Endothelial cell of umbilical vein (primary cell): ENCODE data around the gene CLDN34. TPM values are rescaled to one million over a fixed set of nuclear protein-coding genes. Genes with fewer than 3 reads are reported as not detected.

Experiments used
- BruUV-seq: library from RNA; stranded (reverse); fragments of 400-500 nt; replicated peaks from 2 replicates; lab custom pipeline; 2021; lab: Mats Ljungman, UMichigan
- CTCF ChIA-PET: fragments of 300-600, 350-600 bp; sonication (Branson Sonifier 250); formaldehyde crosslinking; loops from one replicate; lab custom pipeline; 2021; ENCODE audit warnings: antibody characterized with exemption, inconsistent platforms; lab: Charles Lee
- POLR2A ChIA-PET: fragments of 300-600, 350-600 bp; sonication (Branson Sonifier 250); formaldehyde crosslinking; loops from one replicate; lab custom pipeline; 2021; ENCODE audit warnings: antibody characterized with exemption, inconsistent platforms; lab: Charles Lee
- DNase-seq: peaks from one replicate; pipeline ENCODE4 v3.0.0-alpha.2; 2011; ENCODE audit warnings: low read depth, low spot score
- FAIRE-seq: peaks from 2 replicates; lab custom pipeline; 2011; peaks lifted over from hg19 to GRCh38; lab: Jason Lieb, UNC
- H2AFZ ChIP-seq: 2 replicates; pipeline ENCODE4 v1.6.0; 2012; ENCODE audit warnings: low read depth, low read length, control low read depth, inconsistent platforms
- H3K27ac ChIP-seq: 2 replicates; pipeline ENCODE4 v1.5.1; 2011; ENCODE audit warnings: low read depth, mild to moderate bottlenecking, control low read depth, low read length, moderate library complexity; ENCODE audit not compliant: insufficient read depth
- H3K27me3 ChIP-seq, 2 experiments: 2 replicates each; pipeline versions ENCODE4 v1.6.0 to v1.6.1; 2011; ENCODE audit warnings: low read length in 2 of 2, mixed read lengths in 1 of 2; ENCODE audit not compliant: control insufficient read depth in 2 of 2, insufficient read depth in 2 of 2
- H3K36me3 ChIP-seq, 2 experiments: 2 replicates in 1 of 2; 3 replicates in 1 of 2; pipeline ENCODE4 v1.5.1; 2011; ENCODE audit warnings: low read length in 2 of 2, mild to moderate bottlenecking in 1 of 2, moderate library complexity in 1 of 2; ENCODE audit not compliant: control insufficient read depth in 2 of 2, insufficient read depth in 2 of 2; ENCODE audit errors: extremely low read depth in 1 of 2
- H3K4me1 ChIP-seq: 3 replicates; pipeline ENCODE4 v1.5.1; 2011; ENCODE audit warnings: mild to moderate bottlenecking, low read length; ENCODE audit not compliant: control insufficient read depth, insufficient read depth; ENCODE audit errors: extremely low read depth
- H3K4me2 ChIP-seq: 2 replicates; pipeline ENCODE4 v1.6.1; 2011; ENCODE audit warnings: low read length, control low read depth, mixed read lengths; ENCODE audit not compliant: insufficient read depth
- H3K4me3 ChIP-seq, 3 experiments: fragments of 200-600 bp in 1 of 3; sonication (generic), shearing (Covaris generic) in 1 of 3; replicated peaks in 1 of 3; 2 replicates each; pipeline ENCODE4 v1.5.1; 2011 to 2016; ENCODE audit warnings: control low read depth in 3 of 3, low read length in 3 of 3, mild to moderate bottlenecking in 2 of 3, inconsistent platforms in 1 of 3, low read depth in 1 of 3, moderate library complexity in 1 of 3; ENCODE audit not compliant: insufficient read depth in 1 of 3
- H3K79me2 ChIP-seq: 2 replicates; pipeline ENCODE4 v1.6.0; 2012; ENCODE audit warnings: low read length, inconsistent platforms; ENCODE audit not compliant: control insufficient read depth, insufficient read depth
- H3K9ac ChIP-seq: replicated peaks from 2 replicates; pipeline ENCODE3; 2011; ENCODE audit warnings: low read length, control low read depth; ENCODE audit not compliant: insufficient read depth; ENCODE audit errors: extremely low read depth
- H3K9me1 ChIP-seq: replicated peaks from 3 replicates; pipeline ENCODE4 v1.6.0; 2011; ENCODE audit warnings: mild to moderate bottlenecking, low read length; ENCODE audit not compliant: control insufficient read depth, insufficient read depth; ENCODE audit errors: extremely low read depth
- H3K9me3 ChIP-seq: replicated peaks from 2 replicates; pipeline ENCODE4 v1.5.1; 2012; ENCODE audit warnings: low read length, inconsistent platforms; ENCODE audit not compliant: control insufficient read depth, insufficient read depth
- H4K20me1 ChIP-seq: replicated peaks from 2 replicates; pipeline ENCODE3; 2011; ENCODE audit warnings: mild to moderate bottlenecking, low read length; ENCODE audit not compliant: control insufficient read depth, insufficient read depth; ENCODE audit errors: extremely low read depth
- CTCF ChIP-seq, 2 donors: IDR thresholded peaks; 1 replicate in 1 of 2; 2 replicates in 1 of 2; pipeline ENCODE4 v1.5.1; 2011; ENCODE audit warnings: low read length in 2 of 2, mild to moderate bottlenecking in 2 of 2, moderate library complexity in 2 of 2, control low read depth in 1 of 2, inconsistent platforms in 1 of 2, low read depth in 1 of 2; ENCODE audit not compliant: insufficient read depth in 1 of 2; ENCODE audit errors: extremely low read depth in 1 of 2
- FOS ChIP-seq: IDR thresholded peaks from 2 replicates; pipeline ENCODE4 v1.6.1; 2011; ENCODE audit warnings: mild to moderate bottlenecking, low read length, moderate library complexity, borderline replicate concordance; ENCODE audit not compliant: insufficient read depth
- GATA2 ChIP-seq: IDR thresholded peaks from 2 replicates; pipeline ENCODE4 v1.7.0; 2011; ENCODE audit warnings: low read depth, mild to moderate bottlenecking, moderate library complexity, mixed read lengths, low read length; ENCODE audit not compliant: insufficient read length, insufficient read depth
- MYC ChIP-seq: IDR thresholded peaks from one replicate; pipeline ENCODE4 v1.6.1; 2011; ENCODE audit warnings: mild to moderate bottlenecking, low read depth, low read length
- POLR2AphosphoS5 ChIP-seq: IDR thresholded peaks from 2 replicates; pipeline ENCODE4 v1.6.1; 2012; ENCODE audit warnings: low read depth, mild to moderate bottlenecking, control low read depth, low read length, moderate library complexity; ENCODE audit not compliant: insufficient read depth
- dilution Hi-C: fragments of 300-500 bp; cut with MboI; formaldehyde crosslinking; loops from one replicate; pipeline ENCODE4 v1.15.0; 2019; ENCODE audit warnings: low sequenced_read_pairs; ENCODE audit not compliant: extremely low pct_ligation_motif_present
- intact Hi-C: fragments of 100-400 bp; cut with micrococcal nuclease; formaldehyde crosslinking; loops from one replicate; pipeline ENCODE4 v1.10.0; 2022
- polyA plus RNA-seq, 4 experiments: library from polyadenylated mRNA; depleted of rRNA in 3 of 4; stranded (reverse) in 3 of 4; unstranded in 1 of 4; fragments of >200 nt; gene quantifications; 2 replicates each; pipeline versions ENCODE4 v1.2.1 to v1.2.3, GENCODE V29; 2011 to 2012; ENCODE audit warnings: missing spikeins in 1 of 4
- total RNA-seq: library from RNA; stranded (reverse); gene quantifications from 2 replicates; pipeline ENCODE4 v1.2.3, GENCODE V29; 2021

The CLDN34 gene
- total and polyA plus RNA-seq, 2 donors (not counting 3 experiments of a cell fraction or from before 2014, with no cell fraction given): 0.08 to 0.46 TPM

DNA sequence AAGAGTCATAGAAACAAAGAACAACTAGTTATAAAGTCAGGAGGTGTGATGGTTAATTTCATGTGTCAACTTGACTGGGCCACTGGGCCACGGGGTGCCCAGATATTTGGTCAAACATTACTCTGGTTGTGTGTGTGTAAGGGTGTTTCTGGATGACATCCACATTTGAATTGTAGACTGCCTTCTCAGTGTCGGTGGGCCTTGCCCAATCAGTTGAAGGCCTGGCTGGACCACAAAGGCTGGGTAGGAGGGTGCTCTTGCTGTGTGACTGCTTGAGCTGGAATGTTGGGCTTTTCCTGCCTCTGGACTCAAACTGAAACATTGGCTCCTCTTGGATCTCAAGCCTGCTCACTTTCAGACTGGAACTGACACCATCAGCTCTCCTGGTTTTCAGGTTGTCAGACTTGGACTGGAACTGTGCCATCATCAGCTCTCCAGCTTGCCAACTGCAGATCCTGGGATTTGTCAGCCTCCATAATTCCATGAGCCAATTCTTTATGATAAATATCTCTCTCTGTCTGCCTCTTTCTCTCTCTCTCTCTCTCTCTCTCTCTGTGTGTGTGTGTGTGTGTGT is 41.4 kb downstream of the CLDN34 start:
- Histone ChIP-seq H3K4me3 (no peak overlapping the region), H3K4me1 (peaks cover 52% of the 10 kb centered on the region), H3K9me1 (no peaks in the 10 kb centered on the region), H3K27me3 (no peaks in the 10 kb centered on the region), H3K4me2 (no peak overlapping the region), H3K79me2 (no peaks in the 10 kb centered on the region), H3K9me3 (no peaks in the 10 kb centered on the region), H3K9ac (no peak overlapping the region), H4K20me1 (no peaks in the 10 kb centered on the region), H3K36me3 (no peaks in the 10 kb centered on the region), H3K27ac (peak overlapping the region; percentile 87), H2AFZ (no peak overlapping the region)
- FAIRE-seq (peak; percentile 86), DNase-seq (peak; percentile 35)
- BruUV-seq: no TSS peak
- intact Hi-C loops: no loop called here
- POLR2A ChIA-PET: interaction anchor here (0.7 kb wide), 1 partner anchor 188 kb away, joined by 3 read pairs; no protein-coding TSS in a partner anchor
- TF ChIP-seq CTCF (IDR thresholded peaks at IDR 0.05; ENCODE audit: extremely low read depth in 1 of 2, insufficient read depth in 1 of 2, low read depth in 1 of 2, low read length in 2 of 2): no peak
- peak; percentile 9 for TF ChIP-seq GATA2
- TF ChIP-seq MYC: no peak
- no peak for TF ChIP-seq FOS
- TF ChIP-seq POLR2AphosphoS5: peak; percentile 17
- dilution Hi-C loops: no loop called here
- CTCF ChIA-PET: interaction anchor here (0.8 to 1.7 kb wide), 2 partner anchors 110 to 111 kb away, joined by 3 to 6 read pairs; no protein-coding TSS in a partner anchor
